Right atrium auricular region (tissue), 2 donors: ENCODE measurements around the gene BMPR1A. TPM values are rescaled to one million over a fixed set of nuclear protein-coding genes. Genes with fewer than 3 reads are reported as not detected.

Experiments
- DNase-seq: peaks from one replicate; pipeline ENCODE4 v3.0.0-alpha.2; 2019; ENCODE audit warnings: low spot score
- H3K27ac ChIP-seq, 2 donors: fragments of 200-600 bp; sonication (generic); 1 replicate in 1 of 2; 2 replicates in 1 of 2; pipeline ENCODE4 v1.5.1; 2016 to 2019
- H3K27me3 ChIP-seq, 2 donors: fragments of 200-600 bp; sonication (generic); one replicate each; pipeline versions ENCODE4 v1.5.1 to v1.6.0; 2017 to 2019
- H3K36me3 ChIP-seq: fragments of 200-600 bp; sonication (generic); one replicate; pipeline ENCODE4 v1.5.1; 2016
- H3K4me1 ChIP-seq, 2 donors: fragments of 200-600 bp; sonication (generic); one replicate each; pipeline versions ENCODE4 v1.5.1 to v1.6.0; 2017 to 2019
- H3K4me3 ChIP-seq, 2 donors: fragments of 200-600 bp; sonication (generic); 1 replicate in 1 of 2; 2 replicates in 1 of 2; pipeline ENCODE4 v1.5.1; 2017 to 2019; ENCODE audit warnings: mild to moderate bottlenecking in 1 of 2, moderate library complexity in 1 of 2
- H3K9me3 ChIP-seq, 2 donors: fragments of 200-600 bp; sonication (generic); one replicate each; pipeline ENCODE4 v1.5.1; 2019
- CTCF ChIP-seq, 2 donors: fragments of 200-600 bp; sonication (generic); IDR thresholded peaks; one replicate each; pipeline ENCODE4 v1.5.1; 2019; ENCODE audit warnings: antibody characterized with exemption in 2 of 2
- total RNA-seq, 2 donors: library from RNA; depleted of rRNA; stranded (reverse); fragments of >200 nt; gene quantifications; one replicate each; pipeline ENCODE4 v1.1.0, GENCODE V29; 2016

The BMPR1A gene
- 10 to 100 TPM; 28.6 to 41.2 TPM for total RNA-seq

- Histone ChIP-seq H3K36me3 (no peaks in the 10 kb centered on the region), H3K27me3 (no peaks in the 10 kb centered on the region), H3K27ac (peak within 1 kb of the TSS; percentile 95 to 100), H3K4me3 (peak within 1 kb of the TSS; percentile 62 to 70), H3K4me1 (peaks cover 0 to 45% of the 10 kb centered on the region in 2 donors), H3K9me3 (no peaks in the 10 kb centered on the region)
- no peak for TF ChIP-seq CTCF (IDR thresholded peaks at IDR 0.05)
- DNase-seq = no peak
These were observed at the start of gene BMPR1A for GRCh38 chr10:86756511-86757112. TSS of gene BMPR1A (plus strand) at chr10:86756619. CDS start at chr10:86876019, 119,400 bp downstream.

- DNase-seq = no peak
- peaks cover 0 to 59% of the 10 kb centered on the region in 2 donors for H3K4me1 ChIP-seq
- no peaks in the 10 kb centered on the region for H3K9me3 ChIP-seq
- no peaks in the 10 kb centered on the region for H3K27me3 ChIP-seq
- H3K27ac ChIP-seq = peak overlapping the region in 1 of 2 donors; percentile 10
- TF ChIP-seq CTCF (IDR thresholded peaks at IDR 0.05) = no peak
- no peak overlapping the region for H3K4me3 ChIP-seq
- H3K36me3 ChIP-seq = peaks cover 62% of the 10 kb centered on the region
These were observed 49.4 kb upstream of the BMPR1A start for GRCh38 chr10:86706977-86707376.

- Histone ChIP-seq H3K27ac (no peak overlapping the region), H3K4me1 (peaks cover 0 to 64% of the 10 kb centered on the region in 2 donors), H3K36me3 (peaks cover 62% of the 10 kb centered on the region), H3K9me3 (no peaks in the 10 kb centered on the region), H3K27me3 (no peaks in the 10 kb centered on the region), H3K4me3 (no peak overlapping the region)
- no peak for DNase-seq
- no peak for TF ChIP-seq CTCF (IDR thresholded peaks at IDR 0.05)
These were observed 48.9 kb upstream of the BMPR1A start for GRCh38 chr10:86707505-86707904.

- no peaks in the 10 kb centered on the region for H3K9me3 ChIP-seq
- H3K36me3 ChIP-seq = peaks cover 58% of the 10 kb centered on the region
- H3K27ac ChIP-seq = peak overlapping the region; percentile 42 to 96
- no peak overlapping the region for H3K4me3 ChIP-seq
- no peaks in the 10 kb centered on the region for H3K27me3 ChIP-seq
- no peak for DNase-seq
- TF ChIP-seq CTCF (IDR thresholded peaks at IDR 0.05) = no peak
- peaks cover 0 to 68% of the 10 kb centered on the region in 2 donors for H3K4me1 ChIP-seq
These were observed 48.2 kb upstream of the BMPR1A start for GRCh38 chr10:86708068-86708782.

DNA sequence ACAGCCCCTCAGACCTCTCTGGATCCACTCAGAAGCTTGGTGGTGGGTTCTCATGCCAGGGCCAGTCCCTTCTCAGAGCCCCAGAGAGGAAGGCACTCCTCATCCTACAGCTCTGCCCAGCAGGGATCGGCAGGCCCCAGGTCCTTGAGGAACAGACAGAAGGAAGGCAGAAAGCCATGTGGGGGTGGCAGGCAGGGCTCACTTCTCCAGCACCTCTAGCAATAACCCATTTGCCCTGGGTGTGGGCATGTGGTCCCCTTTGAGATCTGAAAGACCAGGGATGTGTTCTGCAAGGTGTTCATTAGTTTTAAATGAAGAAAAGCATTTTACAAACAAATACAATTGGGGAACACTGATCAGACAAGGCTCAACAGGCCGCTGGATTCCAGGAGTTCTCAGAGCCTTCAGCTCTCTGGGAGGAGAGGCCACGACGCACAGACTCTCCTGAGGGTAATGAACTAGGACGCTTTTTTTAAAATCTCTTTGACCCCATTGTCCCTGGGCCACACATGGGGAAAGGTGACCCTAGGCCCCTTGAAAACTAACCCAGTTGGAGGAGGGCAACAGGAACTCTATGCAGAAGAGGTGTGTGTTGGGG, 47.5 kb upstream of the BMPR1A start:
- Histone ChIP-seq H3K27ac (peak overlapping the region; percentile 42 to 96), H3K27me3 (no peaks in the 10 kb centered on the region), H3K9me3 (no peaks in the 10 kb centered on the region), H3K4me3 (no peak overlapping the region), H3K4me1 (peaks cover 0 to 68% of the 10 kb centered on the region in 2 donors), H3K36me3 (peaks cover 58% of the 10 kb centered on the region)
- DNase-seq = no peak
- TF ChIP-seq CTCF (IDR thresholded peaks at IDR 0.05) = no peak
